Choroid plexus epithelial cell (primary cell): Measurements from ENCODE around the gene CRTC3.

ENCODE experiments used
- DNase-seq: peaks from one replicate; pipeline ENCODE4 v3.0.0-alpha.2; 2010; ENCODE audit warnings: low read depth
- H3K4me3 ChIP-seq: 2 replicates; pipeline ENCODE4 v1.5.1; 2011; ENCODE audit warnings: low read depth, mild to moderate bottlenecking, control low read depth, low read length, moderate library complexity
- TF ChIP-seq, protein P1 (sequence below): conservative IDR thresholded peaks from 2 replicates; pipeline ENCODE4 v1.5.1; 2011; ENCODE audit warnings: low read depth, mild to moderate bottlenecking, control low read depth, inconsistent platforms, low read length, moderate library complexity

The CRTC3 gene

DNA sequence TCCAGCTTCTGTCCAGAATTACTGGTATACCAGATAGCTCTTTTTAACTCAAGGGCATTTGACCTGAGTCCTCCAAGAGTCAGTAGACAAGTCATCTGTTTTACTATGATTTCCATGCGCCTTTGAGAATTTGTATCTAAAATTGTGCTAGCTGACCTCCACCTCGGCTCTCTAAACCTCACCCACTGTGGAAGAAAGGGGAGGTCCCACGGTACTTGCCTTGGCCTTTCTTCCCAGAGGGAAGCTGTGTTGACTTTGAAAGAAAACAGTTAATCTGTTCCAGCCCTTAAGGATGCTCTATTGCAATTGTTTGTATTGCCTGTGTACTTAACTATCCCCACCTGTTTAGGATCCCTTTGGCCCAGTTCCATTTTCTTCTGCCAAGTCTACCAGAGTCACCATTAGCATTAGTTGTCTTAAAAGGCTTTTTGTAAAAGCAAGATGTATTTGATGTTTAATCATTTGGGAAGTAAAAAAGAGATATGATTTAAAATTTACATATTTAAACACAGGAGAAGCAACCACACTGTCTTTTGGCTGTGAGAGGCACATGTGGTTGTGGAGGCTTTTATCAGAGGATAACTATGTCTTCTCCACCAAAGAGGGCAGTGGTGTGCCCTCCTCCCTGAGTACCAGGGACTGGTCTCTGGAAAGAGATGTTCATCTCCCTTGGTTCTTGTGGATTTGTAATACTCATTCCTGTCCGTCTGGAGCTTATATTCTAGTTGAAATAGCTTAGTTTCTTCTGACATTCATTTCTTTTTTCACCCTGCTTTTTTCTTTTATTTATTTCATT, 88.8 kb downstream of the CRTC3 start:
- TF ChIP-seq, protein P1, sequence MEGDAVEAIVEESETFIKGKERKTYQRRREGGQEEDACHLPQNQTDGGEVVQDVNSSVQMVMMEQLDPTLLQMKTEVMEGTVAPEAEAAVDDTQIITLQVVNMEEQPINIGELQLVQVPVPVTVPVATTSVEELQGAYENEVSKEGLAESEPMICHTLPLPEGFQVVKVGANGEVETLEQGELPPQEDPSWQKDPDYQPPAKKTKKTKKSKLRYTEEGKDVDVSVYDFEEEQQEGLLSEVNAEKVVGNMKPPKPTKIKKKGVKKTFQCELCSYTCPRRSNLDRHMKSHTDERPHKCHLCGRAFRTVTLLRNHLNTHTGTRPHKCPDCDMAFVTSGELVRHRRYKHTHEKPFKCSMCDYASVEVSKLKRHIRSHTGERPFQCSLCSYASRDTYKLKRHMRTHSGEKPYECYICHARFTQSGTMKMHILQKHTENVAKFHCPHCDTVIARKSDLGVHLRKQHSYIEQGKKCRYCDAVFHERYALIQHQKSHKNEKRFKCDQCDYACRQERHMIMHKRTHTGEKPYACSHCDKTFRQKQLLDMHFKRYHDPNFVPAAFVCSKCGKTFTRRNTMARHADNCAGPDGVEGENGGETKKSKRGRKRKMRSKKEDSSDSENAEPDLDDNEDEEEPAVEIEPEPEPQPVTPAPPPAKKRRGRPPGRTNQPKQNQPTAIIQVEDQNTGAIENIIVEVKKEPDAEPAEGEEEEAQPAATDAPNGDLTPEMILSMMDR: peak; percentile 22
- DNase-seq: peak; percentile 13
- no peak overlapping the region for H3K4me3 ChIP-seq

DNA sequence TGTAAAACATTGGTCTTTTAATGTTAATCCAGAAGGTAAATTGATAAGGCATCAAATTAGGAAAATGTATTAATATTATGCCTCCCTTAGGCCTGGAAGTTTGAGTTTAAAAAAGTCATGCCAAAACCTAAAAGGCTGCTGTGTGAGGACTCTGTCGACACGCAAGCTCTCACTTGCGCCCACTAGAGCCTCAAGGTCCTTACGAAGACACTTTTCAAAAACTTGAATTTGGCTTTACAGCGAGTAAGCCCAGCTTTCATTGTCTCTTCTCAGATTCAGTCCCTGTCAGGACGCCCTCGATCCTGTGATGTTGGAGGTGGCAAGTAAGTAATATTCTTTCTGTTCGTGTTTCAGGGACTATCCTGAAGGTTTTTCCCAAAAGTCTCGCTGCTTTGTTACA, 89.7 kb downstream of the CRTC3 start:
- TF ChIP-seq, protein P1: peak; percentile 22
- no peak overlapping the region for H3K4me3 ChIP-seq
- DNase-seq: no peak

DNA sequence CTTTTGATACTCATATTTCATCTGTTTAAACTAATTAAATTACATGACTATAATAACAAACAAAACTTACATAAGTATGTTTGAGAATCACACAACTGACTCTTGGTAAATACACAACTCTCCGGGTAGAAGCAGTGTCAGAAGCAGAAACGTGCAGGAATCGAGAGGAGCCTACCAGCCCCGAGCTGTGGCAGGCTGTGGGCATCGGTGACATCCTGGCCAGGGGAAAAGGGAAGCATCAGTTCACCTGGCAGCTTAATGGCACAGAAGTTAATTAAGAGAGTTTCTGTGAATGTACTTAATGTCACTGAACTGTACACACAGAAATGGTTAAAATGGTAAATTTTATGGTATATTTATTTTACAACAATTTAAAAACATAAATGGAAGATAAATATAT, 90.2 kb downstream of the CRTC3 start:
- no peak overlapping the region for H3K4me3 ChIP-seq

GRCh38 chr15:90620379-90621067, 90.8 kb downstream of the CRTC3 start:
- TF ChIP-seq, protein P1: no peak
- no peak overlapping the region for H3K4me3 ChIP-seq
- DNase-seq: peak; percentile 21

More for the DNA sequence above, 90.2 kb downstream of the CRTC3 start:
- DNase-seq: no peak
- TF ChIP-seq, protein P1: no peak

DNA sequence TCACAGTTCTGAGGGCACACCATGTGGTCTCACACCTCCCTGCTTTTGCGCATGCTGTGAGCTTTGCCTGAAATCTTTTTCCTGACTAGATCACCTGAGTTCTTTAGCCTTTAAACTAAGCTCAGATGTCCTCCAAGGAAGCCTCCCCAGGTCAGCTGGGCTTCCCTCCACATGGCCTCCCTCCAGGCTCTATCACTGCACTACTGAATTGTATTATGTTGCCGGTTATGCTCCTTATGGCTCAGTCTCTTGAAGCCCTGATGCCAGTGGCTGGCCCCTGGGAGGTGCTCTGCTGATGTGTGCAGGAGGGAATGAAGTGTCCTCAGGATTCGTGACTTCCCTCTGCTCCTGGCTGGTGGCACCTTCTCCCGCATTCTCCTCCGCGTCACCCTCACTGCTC, 94.1 kb downstream of the CRTC3 start:
- H3K4me3 ChIP-seq: no peak overlapping the region
- TF ChIP-seq, protein P1: no peak
- DNase-seq: no peak

DNA sequence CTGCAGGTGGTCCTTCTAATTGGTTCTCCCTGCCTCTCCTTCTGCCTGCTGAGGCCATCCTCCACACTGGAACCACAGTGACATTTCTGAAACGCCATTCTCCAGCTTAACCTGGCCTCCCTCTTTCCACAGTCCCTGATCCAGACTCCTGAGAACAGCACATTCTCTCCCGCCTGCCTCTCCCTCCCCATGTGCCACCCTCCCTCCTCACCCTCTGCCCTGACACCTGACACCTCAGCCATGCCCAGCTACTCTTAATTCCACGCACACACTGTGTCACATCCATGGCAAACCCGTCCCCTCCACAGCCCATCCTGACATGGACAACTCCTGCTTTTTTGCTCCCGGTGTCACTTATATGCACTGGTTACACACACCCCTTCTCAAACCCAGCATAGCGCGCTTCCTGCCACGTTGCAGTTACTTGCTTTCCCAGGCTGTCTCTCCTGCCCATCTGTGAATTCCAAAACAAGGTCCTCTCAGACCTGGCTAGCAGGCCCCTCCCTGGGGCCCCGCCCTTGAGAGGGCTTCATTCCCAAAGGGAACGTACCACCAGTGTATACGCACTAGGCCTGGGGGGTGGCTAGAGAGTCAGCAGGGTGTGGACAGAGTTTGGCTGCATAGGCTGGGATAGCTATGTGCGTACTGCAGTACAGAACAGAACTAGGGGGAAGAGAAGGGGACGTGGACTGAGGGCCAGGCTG, 94.7 kb downstream of the CRTC3 start:
- DNase-seq: no peak
- TF ChIP-seq, protein P1: no peak
- H3K4me3 ChIP-seq: no peak overlapping the region
